ENCODE data around the gene CDK13.

GRCh38 chr7:40058636-40059035 is 108.6 kb downstream of the CDK13 start:
- no peak for TF ChIP-seq FIP1L1 (IDR thresholded peaks at IDR 0.05; ENCODE audit: low read depth, low read length, poor library complexity, severe bottlenecking)
- TF ChIP-seq NBN (IDR thresholded peaks at IDR 0.05; ENCODE audit: low read depth) = no peak
- no peak for TF ChIP-seq ASH1L (IDR thresholded peaks at IDR 0.05; ENCODE audit: borderline replicate concordance, low read depth, partially characterized antibody)
- TF ChIP-seq TCF7L2 (IDR thresholded peaks at IDR 0.05; ENCODE audit: low read depth, low read length) = no peak
- TF ChIP-seq MAX (CRISPR knock-in tag; IDR thresholded peaks at IDR 0.05) = no peak
- no peak for TF ChIP-seq ZBTB34 (CRISPR knock-in tag; IDR thresholded peaks at IDR 0.05)
- TF ChIP-seq POLR2A (conservative IDR thresholded peaks at IDR 0.05) = no peak
- no peak for TF ChIP-seq NFIC (IDR thresholded peaks at IDR 0.05)
- TF ChIP-seq CHD1 (IDR thresholded peaks at IDR 0.05; ENCODE audit: low read length) = no peak
- TF ChIP-seq JUND (IDR thresholded peaks at IDR 0.05; ENCODE audit: borderline replicate concordance, low read depth, low read length) = no peak
- no peak for TF ChIP-seq JUND (tag; IDR thresholded peaks at IDR 0.05; ENCODE audit: borderline replicate concordance, low read depth, low read length)
- TF ChIP-seq ZNF780A (CRISPR knock-in tag; IDR thresholded peaks at IDR 0.05) = no peak
